HG03378 (cell line): ENCODE measurements around the gene PFKFB4.

Source experiments
- ATAC-seq: cut with Tn5 transposase; IDR thresholded peaks from one replicate; pipeline ENCODE4 v1.9.1; 2021; ENCODE audit warnings: mild to moderate bottlenecking, moderate library complexity; ENCODE audit not compliant: unreplicated experiment

Gene PFKFB4

GRCh38 chr3:48556796-48557626 lies at the start of gene PFKFB4:
Gene PFKFB4, minus strand, starts transcription at chr3:48556803. Its CDS starts 26 bp downstream, at chr3:48556777.
- ATAC-seq = peak; percentile 82

- no peak for ATAC-seq
Observed at GRCh38 chr3:48601622-48601994, 45.0 kb upstream of the PFKFB4 start.

- ATAC-seq = no peak
Observed at GRCh38 chr3:48600711-48601621, 44.4 kb upstream of the PFKFB4 start.

- no peak for ATAC-seq
Observed at GRCh38 chr3:48599509-48600285, 43.1 kb upstream of the PFKFB4 start.

GRCh38 chr3:48599077-48599501 lies 42.5 kb upstream of the PFKFB4 start:
- no peak for ATAC-seq

- no peak for ATAC-seq
Observed at GRCh38 chr3:48598323-48599076, 41.9 kb upstream of the PFKFB4 start.

GRCh38 chr3:48597408-48597800 lies 40.8 kb upstream of the PFKFB4 start:
- ATAC-seq = no peak

GRCh38 chr3:48596676-48597407 lies 40.2 kb upstream of the PFKFB4 start:
- ATAC-seq = no peak

- ATAC-seq = no peak
Observed at GRCh38 chr3:48596157-48596556, 39.6 kb upstream of the PFKFB4 start.

GRCh38 chr3:48595526-48596121 lies 39.0 kb upstream of the PFKFB4 start:
- no peak for ATAC-seq

GRCh38 chr3:48595075-48595525 lies 38.5 kb upstream of the PFKFB4 start, which contains the start of gene COL7A1:
Gene COL7A1, minus strand, starts transcription at chr3:48595329. Its CDS starts 170 bp downstream, at chr3:48595159.
- ATAC-seq = no peak

GRCh38 chr3:48594417-48595049 lies 37.9 kb upstream of the PFKFB4 start:
- no peak for ATAC-seq

- no peak for ATAC-seq
Observed at GRCh38 chr3:48593337-48593736, 36.7 kb upstream of the PFKFB4 start.

- ATAC-seq = no peak
Observed at GRCh38 chr3:48592519-48593087, 36.0 kb upstream of the PFKFB4 start.

GRCh38 chr3:48591886-48592518 lies 35.4 kb upstream of the PFKFB4 start:
- no peak for ATAC-seq

GRCh38 chr3:48591436-48591835 lies 34.8 kb upstream of the PFKFB4 start:
- no peak for ATAC-seq

- ATAC-seq = no peak
Observed at GRCh38 chr3:48588230-48588629, 31.6 kb upstream of the PFKFB4 start.

- ATAC-seq = no peak
Observed at GRCh38 chr3:48587686-48588085, 31.1 kb upstream of the PFKFB4 start.
